H9 (cell line): ENCODE measurements around the gene VNN1. TPM values are rescaled to one million over a fixed set of nuclear protein-coding genes. Genes with fewer than 3 reads are reported as not detected.

ENCODE experiments used
- DNase-seq: peaks from one replicate; pipeline ENCODE4 v3.0.0-alpha.2; 2017
- H2AFZ ChIP-seq: one replicate; pipeline ENCODE4 v1.6.1; 2013; ENCODE audit warnings: mild to moderate bottlenecking, low read length, control low read depth, moderate library complexity
- H2AK5ac ChIP-seq: 2 replicates; pipeline ENCODE4 v1.6.1; 2013; ENCODE audit warnings: low read length, control low read depth, mixed read lengths; ENCODE audit not compliant: insufficient read length
- H2BK120ac ChIP-seq: one replicate; pipeline ENCODE4 v1.6.1; 2013; ENCODE audit warnings: low read depth, mild to moderate bottlenecking, low read length, control low read depth, inconsistent platforms; ENCODE audit not compliant: poor library complexity, severe bottlenecking
- H2BK12ac ChIP-seq: 2 replicates; pipeline ENCODE4 v1.6.1; 2013; ENCODE audit warnings: low read length, control low read depth, mixed read lengths, low read depth; ENCODE audit not compliant: insufficient read length
- H2BK15ac ChIP-seq: 2 replicates; pipeline ENCODE4 v1.6.1; 2013; ENCODE audit warnings: low read depth, low read length, control low read depth
- H2BK20ac ChIP-seq: one replicate; pipeline ENCODE4 v1.6.1; 2013; ENCODE audit warnings: low read depth, mild to moderate bottlenecking, low read length, control low read depth, inconsistent platforms; ENCODE audit not compliant: poor library complexity, severe bottlenecking
- H2BK5ac ChIP-seq: 2 replicates; pipeline ENCODE4 v1.6.1; 2013; ENCODE audit warnings: low read length, control low read depth, mixed read lengths; ENCODE audit not compliant: insufficient read length
- H3K14ac ChIP-seq: 2 replicates; pipeline ENCODE4 v1.6.1; 2013; ENCODE audit warnings: low read length, control low read depth; ENCODE audit not compliant: insufficient read depth
- H3K18ac ChIP-seq: 2 replicates; pipeline ENCODE4 v1.6.1; 2013; ENCODE audit warnings: low read depth, mild to moderate bottlenecking, mixed read lengths, low read length, control low read depth; ENCODE audit not compliant: insufficient read length
- H3K23ac ChIP-seq: 2 replicates; pipeline ENCODE4 v1.6.1; 2013; ENCODE audit warnings: low read length, control low read depth, mixed read lengths, low read depth; ENCODE audit not compliant: insufficient read length
- H3K23me2 ChIP-seq: 2 replicates; pipeline ENCODE4 v1.6.1; 2013; ENCODE audit warnings: low read depth, mild to moderate bottlenecking, mixed read lengths, low read length, control low read depth; ENCODE audit not compliant: insufficient read length, poor library complexity, severe bottlenecking
- H3K27ac ChIP-seq: 2 replicates; pipeline ENCODE4 v1.5.1; 2013; ENCODE audit warnings: low read length, control low read depth, mixed read lengths, low read depth; ENCODE audit not compliant: insufficient read length
- H3K27me3 ChIP-seq: 2 replicates; pipeline ENCODE4 v1.6.1; 2013; ENCODE audit warnings: low read length, control low read depth, inconsistent platforms; ENCODE audit not compliant: insufficient read depth
- H3K4ac ChIP-seq: 2 replicates; pipeline ENCODE4 v1.6.1; 2013; ENCODE audit warnings: low read depth, mild to moderate bottlenecking, control low read depth, inconsistent platforms, low read length, moderate library complexity
- H3K4me1 ChIP-seq: 2 replicates; pipeline ENCODE4 v1.6.1; 2013; ENCODE audit warnings: low read length, control low read depth, inconsistent platforms; ENCODE audit not compliant: insufficient read depth
- H3K4me2 ChIP-seq: 2 replicates; pipeline ENCODE4 v1.6.1; 2013; ENCODE audit warnings: low read length, control low read depth, mixed read lengths; ENCODE audit not compliant: insufficient read length, insufficient read depth
- H3K56ac ChIP-seq: 2 replicates; pipeline ENCODE4 v1.6.1; 2013; ENCODE audit warnings: low read depth, mild to moderate bottlenecking, mixed read lengths, low read length, control low read depth; ENCODE audit not compliant: insufficient read length
- H3K79me1 ChIP-seq: 2 replicates; pipeline ENCODE4 v1.6.1; 2013; ENCODE audit warnings: low read depth, mild to moderate bottlenecking, moderate library complexity, low read length, control low read depth, inconsistent platforms; ENCODE audit not compliant: insufficient read depth, poor library complexity, severe bottlenecking
- H3K79me2 ChIP-seq: 2 replicates; pipeline ENCODE4 v1.6.1; 2013; ENCODE audit warnings: low read length, control low read depth, inconsistent platforms; ENCODE audit not compliant: insufficient read depth
- H3K9ac ChIP-seq: 2 replicates; pipeline ENCODE4 v1.6.1; 2013; ENCODE audit warnings: low read length, control low read depth, mixed read lengths; ENCODE audit not compliant: insufficient read length; ENCODE audit errors: extremely low read depth
- H3K9me3 ChIP-seq: one replicate; pipeline ENCODE4 v1.6.1; 2013; ENCODE audit warnings: low read depth, low read length, inconsistent platforms; ENCODE audit not compliant: control insufficient read depth
- H3T11ph ChIP-seq: one replicate; pipeline ENCODE4 v1.6.1; 2013; ENCODE audit warnings: mild to moderate bottlenecking, low read length, control low read depth, inconsistent platforms
- H4K20me1 ChIP-seq: one replicate; pipeline ENCODE4 v1.6.1; 2013; ENCODE audit not compliant: control insufficient read depth, insufficient read length, insufficient read depth
- H4K5ac ChIP-seq: 2 replicates; pipeline ENCODE4 v1.6.1; 2013; ENCODE audit warnings: low read depth, mild to moderate bottlenecking, mixed read lengths, low read length, control low read depth; ENCODE audit not compliant: insufficient read length
- H4K8ac ChIP-seq: replicated peaks from 2 replicates; pipeline ENCODE4 v1.6.1; 2013; ENCODE audit warnings: low read length, control low read depth, mixed read lengths, low read depth; ENCODE audit not compliant: insufficient read length
- H4K91ac ChIP-seq: 2 replicates; pipeline ENCODE4 v1.6.1; 2013; ENCODE audit warnings: low read depth, mild to moderate bottlenecking, moderate library complexity, mixed read lengths, low read length, control low read depth; ENCODE audit not compliant: insufficient read length
- H3K27ac Mint-ChIP-seq, 3 experiments: 2 replicates in 2 of 3; 3 replicates in 1 of 3; pipeline ENCODE4 v1.8.0; 2020 to 2021; ENCODE audit warnings: mixed read lengths in 3 of 3, mild to moderate bottlenecking in 1 of 3, moderate library complexity in 1 of 3
- H3K27me3 Mint-ChIP-seq: 2 replicates; pipeline ENCODE4 v1.8.0; 2021; ENCODE audit warnings: low read depth, mild to moderate bottlenecking, moderate library complexity, mixed read lengths
- H3K36me3 Mint-ChIP-seq, 3 experiments: 2 replicates in 2 of 3; 3 replicates in 1 of 3; pipeline ENCODE4 v1.8.0; 2020 to 2021; ENCODE audit warnings: low read depth in 3 of 3, mixed read lengths in 3 of 3; ENCODE audit not compliant: insufficient read depth in 1 of 3
- H3K4me1 Mint-ChIP-seq, 2 experiments: 2 replicates each; pipeline ENCODE4 v1.8.0; 2020; ENCODE audit warnings: mixed read lengths in 2 of 2
- H3K4me3 Mint-ChIP-seq, 2 experiments: 2 replicates in 1 of 2; 3 replicates in 1 of 2; pipeline ENCODE4 v1.8.0; 2020 to 2021; ENCODE audit warnings: mild to moderate bottlenecking in 2 of 2, mixed read lengths in 2 of 2, moderate library complexity in 1 of 2
- H3K9me3 Mint-ChIP-seq, 2 experiments: 2 replicates in 1 of 2; 3 replicates in 1 of 2; pipeline ENCODE4 v1.8.0; 2020; ENCODE audit warnings: mild to moderate bottlenecking in 2 of 2, mixed read lengths in 2 of 2, moderate library complexity in 1 of 2
- WGBS: extraction: QIAGEN DNeasy Blood & Tissue Kit; methylation state at CpG from one replicate; pipeline ENCODE4 v1.1.7; 2013; ENCODE audit warnings: missing lambda C conversion rate, low lambda C conversion rate, mixed read lengths; ENCODE audit not compliant: insufficient read length; ENCODE audit errors: extremely low coverage; 5-methylcytosine and 5-hydroxymethylcytosine counted together
- total RNA-seq: library from RNA; stranded (reverse); gene quantifications from 2 replicates; pipeline ENCODE4 v1.2.1, GENCODE V29; 2021
- TF ChIP-seq, protein P1 (sequence below): fragments of 200-600 bp; sonication (generic); conservative IDR thresholded peaks from 3 replicates; pipeline ENCODE4 v1.8.0; 2021; ENCODE audit warnings: antibody characterized with exemption, mild to moderate bottlenecking

The VNN1 gene
- total RNA-seq, 1 experiment from 2014 or later: not detected

DNA sequence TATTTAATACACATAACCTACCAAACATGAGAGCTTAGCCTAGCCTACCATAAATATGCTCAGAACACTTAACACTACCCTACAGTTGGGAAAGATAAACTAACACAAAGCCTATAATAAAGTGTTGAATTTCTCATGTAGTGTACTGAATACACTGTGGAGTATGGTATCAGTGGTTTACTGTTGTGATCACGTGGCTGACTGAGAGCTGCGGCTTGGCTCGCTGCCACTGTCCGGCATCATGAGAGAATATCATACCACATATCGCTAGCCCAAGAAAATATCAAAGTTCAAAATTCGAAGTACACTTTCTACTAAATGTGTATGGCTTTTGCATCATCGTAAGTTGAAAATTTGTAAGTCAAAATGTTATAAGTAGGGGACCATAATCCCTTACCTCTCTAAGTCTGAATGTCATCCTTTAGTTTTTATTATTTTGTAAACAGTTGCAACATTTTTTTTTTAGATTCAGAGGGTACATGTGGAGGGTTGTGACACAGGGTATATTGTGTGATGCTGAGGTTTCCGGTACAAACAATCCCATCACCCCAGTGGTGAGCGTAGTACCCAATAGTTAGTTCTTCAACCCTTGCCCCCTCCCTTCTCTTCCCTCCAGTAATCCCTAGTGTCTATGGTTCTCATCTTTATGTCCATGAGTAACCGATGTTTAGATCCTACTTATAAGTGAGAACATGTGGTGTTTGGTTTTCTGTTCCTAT, 40.3 kb downstream of the VNN1 start:
- Histone ChIP-seq H3K79me2 (no peaks in the 10 kb centered on the region), H4K8ac (no peak overlapping the region), H3K14ac (no peak overlapping the region), H3K27ac (no peak overlapping the region), H3K9ac (no peak overlapping the region), H3T11ph (no peak overlapping the region), H2AFZ (no peak overlapping the region), H4K91ac (no peak overlapping the region), H3K4ac (no peak overlapping the region), H2BK5ac (no peak overlapping the region), H3K9me3 (no peaks in the 10 kb centered on the region), H2BK120ac (no peak overlapping the region), H3K4me2 (no peak overlapping the region), H3K79me1 (no peaks in the 10 kb centered on the region), H2BK20ac (no peak overlapping the region), H3K18ac (no peak overlapping the region), H3K4me1 (no peaks in the 10 kb centered on the region), H3K23ac (no peak overlapping the region), H2BK12ac (no peak overlapping the region), H4K5ac (no peak overlapping the region), H3K56ac (no peak overlapping the region), H3K27me3 (no peaks in the 10 kb centered on the region), H2AK5ac (no peak overlapping the region), H3K23me2 (no peaks in the 10 kb centered on the region), H4K20me1 (no peaks in the 10 kb centered on the region), H2BK15ac (no peak overlapping the region)
- Mint-ChIP-seq H3K9me3 (0 out of 5 replicates have a peak, but pooled peaks cover 0 to 2% of the 10 kb centered on the region in 2 experiments), H3K27me3 (no peaks in the 10 kb centered on the region), H3K36me3 (no peaks in the 10 kb centered on the region), H3K4me3 (no peak overlapping the region), H3K4me1 (peaks cover 2 to 5% of the 10 kb centered on the region in 2 experiments; a peak in 2 of 4 replicates), H3K27ac (no peak overlapping the region)
- TF ChIP-seq, protein P1, sequence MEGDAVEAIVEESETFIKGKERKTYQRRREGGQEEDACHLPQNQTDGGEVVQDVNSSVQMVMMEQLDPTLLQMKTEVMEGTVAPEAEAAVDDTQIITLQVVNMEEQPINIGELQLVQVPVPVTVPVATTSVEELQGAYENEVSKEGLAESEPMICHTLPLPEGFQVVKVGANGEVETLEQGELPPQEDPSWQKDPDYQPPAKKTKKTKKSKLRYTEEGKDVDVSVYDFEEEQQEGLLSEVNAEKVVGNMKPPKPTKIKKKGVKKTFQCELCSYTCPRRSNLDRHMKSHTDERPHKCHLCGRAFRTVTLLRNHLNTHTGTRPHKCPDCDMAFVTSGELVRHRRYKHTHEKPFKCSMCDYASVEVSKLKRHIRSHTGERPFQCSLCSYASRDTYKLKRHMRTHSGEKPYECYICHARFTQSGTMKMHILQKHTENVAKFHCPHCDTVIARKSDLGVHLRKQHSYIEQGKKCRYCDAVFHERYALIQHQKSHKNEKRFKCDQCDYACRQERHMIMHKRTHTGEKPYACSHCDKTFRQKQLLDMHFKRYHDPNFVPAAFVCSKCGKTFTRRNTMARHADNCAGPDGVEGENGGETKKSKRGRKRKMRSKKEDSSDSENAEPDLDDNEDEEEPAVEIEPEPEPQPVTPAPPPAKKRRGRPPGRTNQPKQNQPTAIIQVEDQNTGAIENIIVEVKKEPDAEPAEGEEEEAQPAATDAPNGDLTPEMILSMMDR: no peak
- no peak for DNase-seq
- no CpG with 5 or more reads among the region's 10 CpGs for WGBS
